HG03064 (cell line): ENCODE measurements around the gene POLR1G.

Experiments used
- ATAC-seq: cut with Tn5 transposase; IDR thresholded peaks from one replicate; pipeline ENCODE4 v1.9.1; 2021; ENCODE audit warnings: low read depth; ENCODE audit not compliant: unreplicated experiment

Gene POLR1G

GRCh38 chr19:45406226-45407090 lies at the start of gene POLR1G:
TSS of gene POLR1G (plus strand) at chr19:45406644. CDS start at chr19:45406697, 53 bp downstream.
- ATAC-seq, result peak; percentile 65

- no peak for ATAC-seq
Measured at GRCh38 chr19:45356760-45357444, 49.5 kb upstream of the POLR1G start.

GRCh38 chr19:45357445-45357783 lies 49.0 kb upstream of the POLR1G start:
- ATAC-seq, result no peak

- ATAC-seq, result no peak
Measured at GRCh38 chr19:45358213-45358792, 48.1 kb upstream of the POLR1G start.

- no peak for ATAC-seq
Measured at GRCh38 chr19:45361608-45362007, 44.8 kb upstream of the POLR1G start.

GRCh38 chr19:45362291-45362690 lies 44.2 kb upstream of the POLR1G start:
- no peak for ATAC-seq

GRCh38 chr19:45363861-45364459 lies 42.5 kb upstream of the POLR1G start:
- no peak for ATAC-seq

- ATAC-seq, result no peak
Measured at GRCh38 chr19:45364696-45365095, 41.7 kb upstream of the POLR1G start.

- ATAC-seq, result no peak
Measured at GRCh38 chr19:45368127-45368526, 38.3 kb upstream of the POLR1G start.

GRCh38 chr19:45368737-45369340 lies 37.6 kb upstream of the POLR1G start:
- no peak for ATAC-seq

- peak; percentile 95 for ATAC-seq
Measured at GRCh38 chr19:45370410-45371204, 35.8 kb upstream of the POLR1G start, which contains the start of gene ERCC2. TSS of gene ERCC2 (minus strand) at chr19:45370573. CDS start at chr19:45370540, 33 bp downstream.

GRCh38 chr19:45376045-45376724 lies 30.3 kb upstream of the POLR1G start:
- ATAC-seq, result no peak

- ATAC-seq, result no peak
Measured at GRCh38 chr19:45380107-45380506, 26.3 kb upstream of the POLR1G start.

GRCh38 chr19:45382426-45382825 lies 24.0 kb upstream of the POLR1G start:
- ATAC-seq, result no peak

GRCh38 chr19:45385392-45386221 lies 20.8 kb upstream of the POLR1G start:
- no peak for ATAC-seq

- no peak for ATAC-seq
Measured at GRCh38 chr19:45391346-45391745, 15.1 kb upstream of the POLR1G start.

- no peak for ATAC-seq
Measured at GRCh38 chr19:45391871-45392665, 14.4 kb upstream of the POLR1G start.
